Measurements from ENCODE around the gene LDLRAD4.

The LDLRAD4 gene

DNA sequence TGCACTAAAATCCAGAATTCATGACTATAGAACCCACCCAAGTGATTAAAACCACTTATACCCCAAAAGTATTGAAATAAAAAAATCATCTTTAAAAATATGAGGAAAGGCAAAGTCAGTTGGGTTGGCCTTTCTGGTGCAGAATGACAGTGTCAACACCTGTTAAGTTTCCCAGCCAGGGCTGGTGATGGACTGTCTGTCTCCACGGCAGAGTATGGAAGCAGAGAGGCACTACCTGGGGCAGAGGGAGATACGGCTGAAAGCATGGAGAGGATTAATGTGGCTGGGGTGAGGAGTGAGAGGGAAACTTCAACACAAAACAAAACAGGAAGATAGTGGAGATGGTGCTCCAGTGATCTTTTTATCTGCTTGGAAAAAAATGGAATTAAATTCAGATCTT lies 292.0 kb downstream of the LDLRAD4 start:
- in situ Hi-C loops (cut with MboI; ENCODE audit: low sequenced_read_pairs, unreplicated experiment) = loop anchor here (25.0 kb wide), 1 partner anchor 298 kb away; the partner anchor contains the start of gene LDLRAD4
- no peak for DNase-seq (ENCODE audit: low spot score)
- TF ChIP-seq, protein P1, sequence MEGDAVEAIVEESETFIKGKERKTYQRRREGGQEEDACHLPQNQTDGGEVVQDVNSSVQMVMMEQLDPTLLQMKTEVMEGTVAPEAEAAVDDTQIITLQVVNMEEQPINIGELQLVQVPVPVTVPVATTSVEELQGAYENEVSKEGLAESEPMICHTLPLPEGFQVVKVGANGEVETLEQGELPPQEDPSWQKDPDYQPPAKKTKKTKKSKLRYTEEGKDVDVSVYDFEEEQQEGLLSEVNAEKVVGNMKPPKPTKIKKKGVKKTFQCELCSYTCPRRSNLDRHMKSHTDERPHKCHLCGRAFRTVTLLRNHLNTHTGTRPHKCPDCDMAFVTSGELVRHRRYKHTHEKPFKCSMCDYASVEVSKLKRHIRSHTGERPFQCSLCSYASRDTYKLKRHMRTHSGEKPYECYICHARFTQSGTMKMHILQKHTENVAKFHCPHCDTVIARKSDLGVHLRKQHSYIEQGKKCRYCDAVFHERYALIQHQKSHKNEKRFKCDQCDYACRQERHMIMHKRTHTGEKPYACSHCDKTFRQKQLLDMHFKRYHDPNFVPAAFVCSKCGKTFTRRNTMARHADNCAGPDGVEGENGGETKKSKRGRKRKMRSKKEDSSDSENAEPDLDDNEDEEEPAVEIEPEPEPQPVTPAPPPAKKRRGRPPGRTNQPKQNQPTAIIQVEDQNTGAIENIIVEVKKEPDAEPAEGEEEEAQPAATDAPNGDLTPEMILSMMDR (IDR thresholded peaks at IDR 0.05; ENCODE audit: borderline replicate concordance, control extremely low read depth, extremely low read depth, insufficient read depth, missing control alignments) = no peak

DNA sequence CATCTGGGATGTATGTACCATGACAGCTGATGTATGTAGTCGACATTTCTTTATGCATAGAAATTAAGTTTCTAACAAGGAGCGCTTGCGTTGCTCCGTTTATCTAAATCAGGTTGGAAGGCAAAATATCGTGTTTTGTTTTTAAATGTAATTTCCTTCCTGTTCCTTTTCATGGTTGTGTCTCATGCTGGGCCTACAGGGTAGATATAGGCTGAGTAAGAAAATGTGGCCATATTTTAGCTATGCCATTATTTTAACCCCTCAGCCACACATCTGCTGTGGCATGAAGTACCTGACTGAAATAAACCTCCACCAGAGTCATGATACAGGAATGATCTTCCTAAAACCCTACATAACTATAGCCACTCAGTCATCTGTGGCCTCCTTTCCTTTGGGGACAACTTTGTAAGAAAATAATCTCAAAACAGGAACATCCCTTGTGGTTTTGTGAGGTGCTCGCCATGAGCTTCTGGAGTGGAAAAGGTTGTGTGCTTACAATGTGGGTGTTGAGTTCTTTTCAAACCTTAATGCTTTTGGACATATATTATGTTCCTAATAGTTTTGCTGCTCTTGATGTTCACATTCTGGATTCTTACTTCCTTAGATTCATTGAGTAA lies 293.5 kb downstream of the LDLRAD4 start:
- DNase-seq (ENCODE audit: low spot score) = no peak
- in situ Hi-C loops (cut with MboI; ENCODE audit: low sequenced_read_pairs, unreplicated experiment) = loop anchor here (25.0 kb wide), 1 partner anchor 300 kb away; the partner anchor contains the start of gene LDLRAD4
- TF ChIP-seq, protein P1 (IDR thresholded peaks at IDR 0.05; ENCODE audit: borderline replicate concordance, control extremely low read depth, extremely low read depth, insufficient read depth, missing control alignments) = no peak

DNA sequence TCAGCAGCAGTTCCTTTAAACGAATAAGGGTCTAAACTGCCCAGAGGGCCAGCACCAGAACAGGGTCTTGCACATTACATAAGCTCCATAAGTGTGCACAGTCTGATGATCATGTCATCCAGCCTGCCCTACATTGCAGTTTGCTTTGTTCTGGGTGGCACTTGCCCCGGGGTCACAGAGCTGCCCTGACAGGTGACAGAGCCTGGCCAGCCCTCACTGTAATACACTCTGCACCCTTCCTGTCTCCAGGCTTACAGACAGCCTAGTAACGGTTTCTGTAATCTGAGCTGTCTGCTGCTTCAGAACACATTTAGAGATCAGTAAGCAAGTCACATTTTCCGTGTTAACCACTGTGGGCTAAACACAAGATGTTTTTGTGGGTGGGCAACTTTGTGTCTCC lies 294.5 kb downstream of the LDLRAD4 start:
- TF ChIP-seq, protein P1 (IDR thresholded peaks at IDR 0.05; ENCODE audit: borderline replicate concordance, control extremely low read depth, extremely low read depth, insufficient read depth, missing control alignments) = no peak
- DNase-seq (ENCODE audit: low spot score) = no peak
- in situ Hi-C loops (cut with MboI; ENCODE audit: low sequenced_read_pairs, unreplicated experiment) = loop anchor here (25.0 kb wide), 1 partner anchor 301 kb away; the partner anchor contains the start of gene LDLRAD4

DNA sequence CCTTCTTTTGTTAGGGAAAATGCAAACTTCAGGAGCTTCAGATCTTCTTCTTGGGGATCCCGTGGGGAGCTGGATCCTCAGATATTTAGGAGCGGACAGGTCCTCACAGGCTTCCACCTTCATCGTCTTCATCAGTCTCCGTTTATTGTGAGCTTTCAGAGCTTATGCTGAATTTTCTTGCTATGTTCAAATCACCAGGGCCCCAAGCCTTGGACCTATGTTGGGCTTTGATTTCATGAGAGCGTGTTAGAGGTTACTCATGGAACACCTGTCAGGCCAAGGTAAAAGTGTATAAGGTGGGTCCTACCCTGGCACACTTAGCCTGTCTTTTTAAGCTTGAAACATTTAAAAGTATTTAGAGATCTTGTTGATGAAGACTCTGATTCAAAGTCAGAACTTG lies 294.9 kb downstream of the LDLRAD4 start:
- DNase-seq (ENCODE audit: low spot score) = no peak
- in situ Hi-C loops (cut with MboI; ENCODE audit: low sequenced_read_pairs, unreplicated experiment) = loop anchor here (25.0 kb wide), 1 partner anchor 301 kb away; the partner anchor contains the start of gene LDLRAD4

DNA sequence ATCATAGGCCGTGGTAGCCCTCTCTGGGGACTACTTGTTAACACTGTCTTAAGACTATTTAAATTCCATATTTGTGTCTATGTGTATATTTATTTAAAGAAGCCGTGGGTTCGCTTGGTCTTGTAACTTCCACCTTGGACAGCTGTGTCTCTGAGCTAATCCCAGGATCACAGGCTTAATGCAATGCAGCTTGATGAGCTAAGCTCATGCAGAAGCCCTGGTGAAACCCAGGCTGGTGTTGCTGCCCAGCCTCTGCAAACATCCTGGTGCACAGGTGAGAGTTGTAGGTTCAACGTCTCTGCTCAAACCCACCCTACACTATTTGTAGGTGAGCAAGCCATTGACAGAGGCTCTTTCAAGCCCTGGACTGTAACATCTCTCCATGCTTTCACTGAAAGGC lies 296.0 kb downstream of the LDLRAD4 start:
- TF ChIP-seq, protein P1 (IDR thresholded peaks at IDR 0.05; ENCODE audit: borderline replicate concordance, control extremely low read depth, extremely low read depth, insufficient read depth, missing control alignments) = no peak
- in situ Hi-C loops (cut with MboI; ENCODE audit: low sequenced_read_pairs, unreplicated experiment) = loop anchor here (25.0 kb wide), 1 partner anchor 302 kb away; the partner anchor contains the start of gene LDLRAD4
- DNase-seq (ENCODE audit: low spot score) = no peak

More for the DNA sequence above, 294.9 kb downstream of the LDLRAD4 start:
- TF ChIP-seq, protein P1 (IDR thresholded peaks at IDR 0.05; ENCODE audit: borderline replicate concordance, control extremely low read depth, extremely low read depth, insufficient read depth, missing control alignments) = no peak

DNA sequence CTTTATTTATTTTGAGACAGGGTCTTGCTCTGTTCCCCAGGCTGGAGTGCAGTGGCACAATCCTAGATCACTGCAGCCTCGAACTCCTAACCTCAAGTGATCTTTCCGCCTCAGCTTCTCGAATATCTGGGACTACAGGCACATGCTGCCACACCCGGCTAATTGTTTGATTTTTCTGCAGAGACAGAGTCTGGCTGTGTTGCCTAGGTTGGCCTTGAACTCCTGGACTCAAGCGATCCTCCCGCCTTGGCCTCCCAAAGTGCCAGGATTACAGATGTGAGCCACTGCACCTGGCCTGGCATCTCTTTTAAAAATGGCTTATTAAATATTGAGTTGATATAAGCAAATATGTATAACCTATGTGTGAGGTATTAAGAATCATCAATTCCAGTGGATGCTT lies 298.3 kb downstream of the LDLRAD4 start:
- in situ Hi-C loops (cut with MboI; ENCODE audit: low sequenced_read_pairs, unreplicated experiment) = loop anchor here (25.0 kb wide), 1 partner anchor 305 kb away; the partner anchor contains the start of gene LDLRAD4
- DNase-seq (ENCODE audit: low spot score) = no peak
- TF ChIP-seq, protein P1 (IDR thresholded peaks at IDR 0.05; ENCODE audit: borderline replicate concordance, control extremely low read depth, extremely low read depth, insufficient read depth, missing control alignments) = no peak

Measured in GM13976 (cell line).